ENCODE measurements around the gene MICALL1. TPM values are rescaled to one million over a fixed set of nuclear protein-coding genes. Genes with fewer than 3 reads are reported as not detected.
A peak's percentile ranks its signal among the peaks of the same experiment; 100 is the strongest.

Gene MICALL1
- total RNA-seq, 1 experiment from 2014 or later = 8.4 TPM

DNA sequence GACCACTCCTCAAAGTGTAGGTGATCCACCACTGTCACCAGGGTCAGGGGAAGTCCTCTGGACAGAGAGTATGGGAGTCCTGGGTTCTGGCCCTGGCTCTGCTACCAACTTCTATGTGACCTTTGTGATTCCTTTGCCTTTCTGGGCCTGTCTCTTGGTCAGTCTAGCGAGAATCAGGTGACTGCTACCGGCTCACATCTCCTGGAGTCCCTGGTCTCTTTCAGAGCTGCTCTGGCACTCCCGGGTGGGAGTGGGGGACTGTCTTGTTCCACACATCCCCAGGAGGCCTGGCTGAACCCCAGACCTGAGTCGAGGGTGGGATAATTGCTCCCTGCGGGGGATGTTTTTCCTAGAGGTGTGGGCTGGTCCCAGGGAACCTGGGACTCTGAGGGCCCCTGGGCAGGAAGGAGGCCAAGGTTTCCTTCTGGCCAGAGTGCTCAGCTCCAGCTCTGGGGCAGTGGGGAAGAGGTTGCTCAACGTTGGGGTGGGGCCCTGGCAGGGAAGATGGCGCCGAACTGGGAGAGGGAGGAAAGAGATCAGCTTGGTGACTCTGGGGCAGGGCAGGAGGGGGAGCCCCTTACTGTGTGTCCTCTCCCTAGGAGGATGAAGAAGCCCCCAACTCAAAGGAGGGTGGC, 76.2 kb downstream of the MICALL1 start:
- DNase-seq (ENCODE audit: low read depth) = no peak

DNA sequence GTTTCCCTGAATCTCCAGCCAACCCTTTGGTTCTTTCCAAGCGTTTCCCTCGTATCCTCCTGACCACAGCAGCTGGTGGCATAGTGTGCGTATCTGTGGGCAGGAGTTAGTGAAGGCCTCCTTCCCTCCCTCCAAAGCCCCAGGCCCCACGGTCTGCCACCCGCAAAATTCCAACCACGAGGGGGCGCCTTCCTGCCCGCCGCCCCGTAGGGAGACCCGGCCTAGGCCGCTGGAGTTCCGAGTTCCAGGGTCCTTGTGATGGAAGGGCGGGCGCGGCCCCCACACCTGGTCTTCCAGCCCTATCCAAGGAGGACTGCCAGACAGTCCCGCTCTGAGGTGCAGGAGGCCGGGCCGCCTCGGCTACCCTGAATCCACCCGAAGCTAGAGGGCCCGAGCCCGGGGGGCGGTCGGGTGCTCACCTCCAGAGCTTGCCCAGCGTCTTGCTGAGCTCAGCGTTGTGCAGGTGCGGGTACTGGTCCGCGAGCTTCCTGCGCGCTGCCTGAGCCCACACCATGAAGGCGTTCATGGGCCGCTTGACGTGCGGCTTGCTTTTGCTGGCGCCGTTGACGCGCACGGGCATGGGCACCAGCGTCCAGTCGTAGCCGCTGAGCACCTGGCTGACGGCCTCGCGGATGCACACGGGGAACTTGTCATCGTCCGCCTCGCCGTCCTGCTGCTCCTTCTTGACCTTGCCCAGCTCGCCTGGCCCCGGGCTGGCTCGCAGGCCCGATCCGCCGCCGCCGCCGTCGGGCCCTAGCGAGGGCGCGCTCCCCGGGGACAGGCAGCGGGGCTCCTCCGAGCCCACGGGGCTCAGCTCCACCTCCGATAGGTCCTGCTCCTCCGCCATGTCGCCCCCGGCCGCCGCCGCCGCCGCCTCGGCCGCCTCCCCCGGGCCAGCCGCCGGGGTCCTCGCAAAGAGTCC, 77.1 kb downstream of the MICALL1 start:
- DNase-seq (ENCODE audit: low read depth) = no peak

GRCh38 chr22:37983860-37984791, 78.0 kb downstream of the MICALL1 start, which contains the start of gene SOX10:
TSS of gene SOX10 (minus strand) at chr22:37984555. CDS start at chr22:37983784, 771 bp downstream.
- peak; percentile 15 for DNase-seq (ENCODE audit: low read depth)

GRCh38 chr22:37985050-37985585, 79.0 kb downstream of the MICALL1 start:
- DNase-seq (ENCODE audit: low read depth) = no peak

DNA sequence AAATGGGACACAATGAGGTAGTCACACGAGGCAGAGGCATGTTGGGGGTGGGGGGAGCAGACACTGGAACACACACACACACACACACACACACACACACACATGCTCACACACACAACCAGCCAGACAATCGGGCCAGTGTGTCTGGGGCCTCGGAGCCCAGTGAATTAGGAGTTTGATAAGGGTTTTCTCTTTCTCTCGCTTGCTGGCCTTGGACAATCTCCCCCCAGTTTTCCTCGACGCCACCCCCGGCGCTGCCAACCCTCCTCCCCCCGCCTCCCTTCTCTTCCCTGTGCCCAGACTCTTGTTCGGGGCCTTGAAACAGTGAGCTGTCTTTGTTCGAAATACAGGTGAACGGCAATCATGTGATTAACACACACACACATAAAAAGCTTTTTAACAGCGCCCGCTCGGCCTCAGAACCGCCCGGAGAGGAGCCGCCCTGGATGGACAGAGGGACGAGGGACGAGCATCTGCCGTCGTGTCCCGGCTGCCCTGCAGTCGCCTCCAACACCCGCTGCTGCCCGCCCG, 79.7 kb downstream of the MICALL1 start:
- peak; percentile 47 for DNase-seq (ENCODE audit: low read depth)

DNA sequence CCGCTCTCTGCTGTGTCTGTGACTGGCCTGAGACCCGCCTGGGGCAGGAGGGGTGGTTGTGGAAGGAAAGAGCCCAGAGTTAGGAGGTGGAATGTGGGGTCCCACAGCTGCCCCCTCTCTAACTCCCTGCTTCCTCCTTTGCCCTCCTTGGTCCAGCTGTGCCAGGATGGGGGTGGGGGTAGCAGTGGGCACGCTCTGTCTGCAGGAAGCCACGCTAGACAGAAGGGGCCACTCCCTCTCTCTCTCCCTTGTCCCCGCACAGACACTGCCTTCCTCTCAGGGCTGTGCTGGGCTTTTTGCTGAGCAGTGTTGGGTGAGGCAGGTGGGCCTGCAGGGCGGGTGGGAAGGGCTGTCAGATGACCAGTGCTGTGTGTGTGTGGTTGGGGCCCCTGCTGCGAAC, 80.3 kb downstream of the MICALL1 start:
- no peak for DNase-seq (ENCODE audit: low read depth)

- DNase-seq (ENCODE audit: low read depth) = no peak
Observed at GRCh38 chr22:37989146-37990045, 83.3 kb downstream of the MICALL1 start.

GRCh38 chr22:37990301-37990700, 84.2 kb downstream of the MICALL1 start:
- no peak for DNase-seq (ENCODE audit: low read depth)

GRCh38 chr22:37990862-37991261, 84.8 kb downstream of the MICALL1 start:
- DNase-seq (ENCODE audit: low read depth) = no peak

- no peak for DNase-seq (ENCODE audit: low read depth)
Observed at GRCh38 chr22:37991731-37992442, 85.8 kb downstream of the MICALL1 start.

Other genes with a start within 250 kb of the MICALL1 start
- gene PDXP, start 247.6 kb upstream of the MICALL1 start, total RNA-seq (2014; rRNA removed; shearing (Covaris generic)) = 14.5 and 16.6 TPM in 2 replicates
- 7,179 and 7,611 TPM in 2 replicates for gene LGALS1, start 230.7 kb upstream of the MICALL1 start, total RNA-seq (2014; rRNA removed; shearing (Covaris generic))
- 28.8 and 39.6 TPM in 2 replicates for gene NOL12, start 220.0 kb upstream of the MICALL1 start, total RNA-seq (2014; rRNA removed; shearing (Covaris generic))
- 68.2 and 102 TPM in 2 replicates for gene TRIOBP, start 209.2 kb upstream of the MICALL1 start, total RNA-seq (2014; rRNA removed; shearing (Covaris generic))
- 15.1 and 24.4 TPM in 2 replicates for gene GCAT, start 98.4 kb upstream of the MICALL1 start, total RNA-seq (2014; rRNA removed; shearing (Covaris generic))
- not detected in 2 replicates for gene GALR3, start 82.9 kb upstream of the MICALL1 start, total RNA-seq (2014; rRNA removed; shearing (Covaris generic))
- 26.0 and 26.8 TPM in 2 replicates for gene ANKRD54, start 62.0 kb upstream of the MICALL1 start, total RNA-seq (2014; rRNA removed; shearing (Covaris generic))
- gene EIF3L, start 56.9 kb upstream of the MICALL1 start, total RNA-seq (2014; rRNA removed; shearing (Covaris generic)) = 299 and 374 TPM in 2 replicates
- 0.12 and 0.29 TPM in 2 replicates for gene C22orf23, start 47.3 kb downstream of the MICALL1 start, total RNA-seq (2014; rRNA removed; shearing (Covaris generic))
- 107 and 123 TPM in 2 replicates for gene POLR2F, start 47.4 kb downstream of the MICALL1 start, total RNA-seq (2014; rRNA removed; shearing (Covaris generic))
- gene SOX10, start 78.3 kb downstream of the MICALL1 start, total RNA-seq (2014; rRNA removed; shearing (Covaris generic)) = 3.0 and 3.2 TPM in 2 replicates
- 6.5 and 12.7 TPM in 2 replicates for gene PICK1, start 151.1 kb downstream of the MICALL1 start, total RNA-seq (2014; rRNA removed; shearing (Covaris generic))
- not detected in 2 replicates for gene SLC16A8, start 177.9 kb downstream of the MICALL1 start, total RNA-seq (2014; rRNA removed; shearing (Covaris generic))
- 5.0 and 9.7 TPM in 2 replicates for gene BAIAP2L2, start 204.4 kb downstream of the MICALL1 start, total RNA-seq (2014; rRNA removed; shearing (Covaris generic))

Measured in RPMI7951 (cell line).